ENCODE measurements around the gene CCDC190. TPM values are rescaled to one million over a fixed set of nuclear protein-coding genes. Genes with fewer than 3 reads are reported as not detected.

The CCDC190 gene
- total RNA-seq, 1 experiment from 2014 or later, result not detected

- Histone ChIP-seq H3K4me2 (ENCODE audit: low read depth, low read length, poor library complexity, severe bottlenecking) (no peak overlapping the region), H3K9ac (ENCODE audit: low read length) (no peak overlapping the region), H3K4me1 (ENCODE audit: low read length) (no peaks in the 10 kb centered on the region), H3K79me2 (ENCODE audit: low read length) (no peaks in the 10 kb centered on the region), H3K9me2 (replicated peaks; ENCODE audit: insufficient read depth, low read length) (no peaks in the 10 kb centered on the region), H4K20me1 (ENCODE audit: insufficient read depth, low read depth, low read length) (no peaks in the 10 kb centered on the region), H3K27me3 (ENCODE audit: low read length) (no peaks in the 10 kb centered on the region), H3K27ac (ENCODE audit: low read length) (no peak overlapping the region), H3K36me3 (ENCODE audit: insufficient read depth, low read length) (no peaks in the 10 kb centered on the region), H3K4me3 (ENCODE audit: low read length) (no peak overlapping the region), H2AFZ (ENCODE audit: low read length) (no peak overlapping the region), H3K9me3 (ENCODE audit: low read length) (no peaks in the 10 kb centered on the region)
- DNase-seq, result no peak
Measured at GRCh38 chr1:162855461-162856150, 5.4 kb downstream of the CCDC190 start.

- H3K4me1 ChIP-seq (ENCODE audit: low read length), result no peaks in the 10 kb centered on the region
- peak; percentile 83 for DNase-seq
- H3K4me2 ChIP-seq (ENCODE audit: low read depth, low read length, poor library complexity, severe bottlenecking), result no peak overlapping the region
- H3K36me3 ChIP-seq (ENCODE audit: insufficient read depth, low read length), result no peaks in the 10 kb centered on the region
- H3K27me3 ChIP-seq (ENCODE audit: low read length), result no peaks in the 10 kb centered on the region
- no peaks in the 10 kb centered on the region for H3K9me2 ChIP-seq (replicated peaks; ENCODE audit: insufficient read depth, low read length)
- H3K9ac ChIP-seq (ENCODE audit: low read length), result no peak overlapping the region
- no peaks in the 10 kb centered on the region for H4K20me1 ChIP-seq (ENCODE audit: insufficient read depth, low read depth, low read length)
- H3K4me3 ChIP-seq (ENCODE audit: low read length), result no peak overlapping the region
- no peaks in the 10 kb centered on the region for H3K9me3 ChIP-seq (ENCODE audit: low read length)
- H3K27ac ChIP-seq (ENCODE audit: low read length), result no peak overlapping the region
- H3K79me2 ChIP-seq (ENCODE audit: low read length), result no peaks in the 10 kb centered on the region
- H2AFZ ChIP-seq (ENCODE audit: low read length), result no peak overlapping the region; the same call in 1 of the 2 replicates
Measured at GRCh38 chr1:162854245-162854882, 6.6 kb downstream of the CCDC190 start.

GRCh38 chr1:162851341-162851740 lies 9.6 kb downstream of the CCDC190 start:
- H3K36me3 ChIP-seq (ENCODE audit: insufficient read depth, low read length), result no peaks in the 10 kb centered on the region
- no peaks in the 10 kb centered on the region for H4K20me1 ChIP-seq (ENCODE audit: insufficient read depth, low read depth, low read length)
- no peaks in the 10 kb centered on the region for H3K4me1 ChIP-seq (ENCODE audit: low read length)
- no peak overlapping the region for H3K4me2 ChIP-seq (ENCODE audit: low read depth, low read length, poor library complexity, severe bottlenecking)
- H3K79me2 ChIP-seq (ENCODE audit: low read length), result no peaks in the 10 kb centered on the region
- no peak overlapping the region for H3K4me3 ChIP-seq (ENCODE audit: low read length)
- no peak overlapping the region for H3K27ac ChIP-seq (ENCODE audit: low read length)
- no peaks in the 10 kb centered on the region for H3K9me3 ChIP-seq (ENCODE audit: low read length)
- no peaks in the 10 kb centered on the region for H3K9me2 ChIP-seq (replicated peaks; ENCODE audit: insufficient read depth, low read length)
- no peak overlapping the region for H3K9ac ChIP-seq (ENCODE audit: low read length)
- DNase-seq, result no peak
- H2AFZ ChIP-seq (ENCODE audit: low read length), result no peak overlapping the region
- no peaks in the 10 kb centered on the region for H3K27me3 ChIP-seq (ENCODE audit: low read length)

DNA sequence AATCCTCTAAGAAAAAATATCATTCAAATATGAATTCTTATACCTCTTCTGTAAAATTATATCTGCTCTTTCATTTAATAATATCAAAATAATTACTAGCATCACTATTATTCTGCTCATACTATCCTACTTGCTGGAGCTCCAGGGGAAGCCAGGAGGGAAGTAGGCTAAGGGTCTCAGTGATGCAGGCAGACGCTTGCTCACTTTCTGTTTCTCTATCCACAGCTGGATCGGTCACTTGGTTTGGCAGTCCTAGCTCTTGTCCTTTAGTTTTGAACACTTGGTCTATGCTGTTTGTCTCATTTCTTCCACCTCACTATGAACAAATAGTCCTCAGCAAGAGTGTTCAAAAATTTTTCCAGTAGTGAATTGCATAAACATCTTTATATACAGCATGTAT lies 11.3 kb downstream of the CCDC190 start:
- H3K4me3 ChIP-seq (ENCODE audit: low read length), result no peak overlapping the region
- no peak overlapping the region for H3K9ac ChIP-seq (ENCODE audit: low read length)
- H4K20me1 ChIP-seq (ENCODE audit: insufficient read depth, low read depth, low read length), result no peaks in the 10 kb centered on the region
- H2AFZ ChIP-seq (ENCODE audit: low read length), result no peak overlapping the region
- no peaks in the 10 kb centered on the region for H3K9me3 ChIP-seq (ENCODE audit: low read length)
- no peak for DNase-seq
- H3K4me1 ChIP-seq (ENCODE audit: low read length), result no peaks in the 10 kb centered on the region
- H3K27ac ChIP-seq (ENCODE audit: low read length), result no peak overlapping the region
- H3K79me2 ChIP-seq (ENCODE audit: low read length), result no peaks in the 10 kb centered on the region
- H3K9me2 ChIP-seq (replicated peaks; ENCODE audit: insufficient read depth, low read length), result no peaks in the 10 kb centered on the region
- H3K36me3 ChIP-seq (ENCODE audit: insufficient read depth, low read length), result no peaks in the 10 kb centered on the region
- no peak overlapping the region for H3K4me2 ChIP-seq (ENCODE audit: low read depth, low read length, poor library complexity, severe bottlenecking)
- no peaks in the 10 kb centered on the region for H3K27me3 ChIP-seq (ENCODE audit: low read length)

GRCh38 chr1:162847839-162848453 lies 13.0 kb downstream of the CCDC190 start:
- Histone ChIP-seq H3K4me3 (ENCODE audit: low read length) (no peak overlapping the region), H2AFZ (ENCODE audit: low read length) (no peak overlapping the region), H3K9me2 (replicated peaks; ENCODE audit: insufficient read depth, low read length) (no peaks in the 10 kb centered on the region), H3K79me2 (ENCODE audit: low read length) (no peaks in the 10 kb centered on the region), H3K27ac (ENCODE audit: low read length) (no peak overlapping the region), H3K9me3 (ENCODE audit: low read length) (no peaks in the 10 kb centered on the region), H3K4me1 (ENCODE audit: low read length) (no peaks in the 10 kb centered on the region), H4K20me1 (ENCODE audit: insufficient read depth, low read depth, low read length) (no peaks in the 10 kb centered on the region), H3K27me3 (ENCODE audit: low read length) (no peaks in the 10 kb centered on the region), H3K4me2 (ENCODE audit: low read depth, low read length, poor library complexity, severe bottlenecking) (no peak overlapping the region), H3K36me3 (ENCODE audit: insufficient read depth, low read length) (no peaks in the 10 kb centered on the region), H3K9ac (ENCODE audit: low read length) (no peak overlapping the region)
- DNase-seq, result peak; percentile 91

DNA sequence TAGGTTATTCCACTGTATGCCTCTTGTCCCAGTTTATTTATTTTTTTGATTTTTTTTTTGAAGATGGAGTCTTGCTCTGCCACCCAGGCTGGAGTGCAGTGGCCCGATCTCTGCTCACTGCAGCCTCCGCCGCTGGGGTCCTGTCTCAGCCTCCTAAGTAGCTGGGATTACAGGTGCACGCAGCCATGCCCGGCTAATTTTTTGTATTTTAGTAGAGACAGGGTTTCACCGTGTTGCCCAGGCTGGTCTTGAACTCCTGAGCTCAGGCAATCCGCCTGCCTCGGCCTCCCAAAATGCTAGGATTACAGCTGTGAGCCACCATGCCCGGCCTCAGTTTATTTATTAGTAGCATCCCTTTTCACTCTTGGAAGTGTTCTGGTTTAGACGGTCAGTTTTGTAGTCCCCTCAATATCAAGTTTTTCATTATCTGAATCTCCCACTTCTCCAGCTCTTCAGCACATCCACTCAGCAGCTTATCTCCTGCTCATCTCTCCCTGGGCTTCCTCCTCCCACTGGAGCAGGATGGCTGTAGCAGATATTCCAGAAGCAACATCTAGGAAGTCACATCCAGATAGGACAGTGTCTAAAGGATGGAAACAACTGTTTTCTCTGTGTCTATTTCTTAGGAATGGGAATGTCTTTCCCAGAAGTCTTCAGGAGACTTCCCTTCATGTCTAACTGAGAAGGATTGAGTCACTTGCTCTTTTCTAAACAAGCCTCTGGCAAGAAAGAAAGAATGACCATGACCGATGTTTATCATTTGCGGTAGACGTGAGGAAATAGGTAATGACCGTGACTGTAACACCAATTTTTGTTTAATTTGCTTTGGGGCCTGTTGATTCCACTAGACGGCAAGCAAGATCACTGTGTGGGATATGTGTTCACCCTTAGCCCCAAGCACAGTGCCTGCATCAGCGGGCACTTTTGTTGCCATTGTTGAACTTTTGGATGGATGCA lies 14.4 kb downstream of the CCDC190 start:
- H3K9ac ChIP-seq (ENCODE audit: low read length), result no peak overlapping the region
- H4K20me1 ChIP-seq (ENCODE audit: insufficient read depth, low read depth, low read length), result no peaks in the 10 kb centered on the region
- H3K27me3 ChIP-seq (ENCODE audit: low read length), result no peaks in the 10 kb centered on the region
- no peaks in the 10 kb centered on the region for H3K4me1 ChIP-seq (ENCODE audit: low read length)
- H3K36me3 ChIP-seq (ENCODE audit: insufficient read depth, low read length), result no peaks in the 10 kb centered on the region
- no peak overlapping the region for H3K4me2 ChIP-seq (ENCODE audit: low read depth, low read length, poor library complexity, severe bottlenecking)
- no peak for DNase-seq
- no peak overlapping the region for H3K4me3 ChIP-seq (ENCODE audit: low read length)
- H3K9me2 ChIP-seq (replicated peaks; ENCODE audit: insufficient read depth, low read length), result no peaks in the 10 kb centered on the region
- no peaks in the 10 kb centered on the region for H3K9me3 ChIP-seq (ENCODE audit: low read length)
- no peak overlapping the region for H2AFZ ChIP-seq (ENCODE audit: low read length)
- H3K27ac ChIP-seq (ENCODE audit: low read length), result no peak overlapping the region
- H3K79me2 ChIP-seq (ENCODE audit: low read length), result no peaks in the 10 kb centered on the region

DNA sequence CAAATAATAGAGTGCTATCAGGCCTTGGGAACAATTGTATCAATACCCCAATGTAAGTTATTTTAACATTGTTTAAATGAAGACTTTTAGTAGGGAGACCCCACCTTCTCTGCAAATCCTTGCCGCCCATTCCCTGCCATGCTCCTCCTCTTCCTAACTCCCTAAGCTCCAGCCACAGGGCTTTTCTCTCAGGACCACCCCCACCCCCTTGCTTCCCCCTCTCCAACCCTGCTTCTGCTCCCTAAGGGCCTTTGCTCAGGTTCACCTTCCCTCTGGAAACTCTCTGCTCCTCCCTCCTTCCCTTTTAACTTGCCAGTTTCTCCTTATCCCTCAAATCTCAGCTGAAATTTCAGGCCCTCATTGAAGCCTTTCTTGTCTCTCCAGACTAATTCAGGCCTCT lies 16.8 kb downstream of the CCDC190 start:
- H3K4me1 ChIP-seq (ENCODE audit: low read length), result no peaks in the 10 kb centered on the region
- no peak for DNase-seq
- no peaks in the 10 kb centered on the region for H3K36me3 ChIP-seq (ENCODE audit: insufficient read depth, low read length)
- no peaks in the 10 kb centered on the region for H3K27me3 ChIP-seq (ENCODE audit: low read length)
- no peak overlapping the region for H3K4me2 ChIP-seq (ENCODE audit: low read depth, low read length, poor library complexity, severe bottlenecking)
- H3K9me3 ChIP-seq (ENCODE audit: low read length), result no peaks in the 10 kb centered on the region
- H3K79me2 ChIP-seq (ENCODE audit: low read length), result no peaks in the 10 kb centered on the region
- H3K9ac ChIP-seq (ENCODE audit: low read length), result no peak overlapping the region
- no peak overlapping the region for H3K27ac ChIP-seq (ENCODE audit: low read length)
- no peak overlapping the region for H2AFZ ChIP-seq (ENCODE audit: low read length)
- H4K20me1 ChIP-seq (ENCODE audit: insufficient read depth, low read depth, low read length), result no peaks in the 10 kb centered on the region
- H3K9me2 ChIP-seq (replicated peaks; ENCODE audit: insufficient read depth, low read length), result no peaks in the 10 kb centered on the region
- H3K4me3 ChIP-seq (ENCODE audit: low read length), result no peak overlapping the region

Measured in Karpas-422 (cell line).